Hepatocyte (in vitro differentiated cells): ENCODE data around the gene IL20.
"Not testable (repeated sequence)": the region's sequence is repeated elsewhere in the genome, so short reads cannot be mapped to it uniquely, and the experiment has no call there.

Source experiments
- CTCF ChIP-seq: fragments of 200-600 bp; sonication (generic); IDR thresholded peaks from 2 replicates; pipeline ENCODE4 v1.5.1; 2016; ENCODE audit warnings: antibody characterized with exemption, mild to moderate bottlenecking; ENCODE audit not compliant: poor library complexity
- EZH2 ChIP-seq: fragments of 200-600 bp; sonication (generic); IDR thresholded peaks from 2 replicates; pipeline ENCODE4 v1.6.1; 2016; ENCODE audit warnings: antibody characterized with exemption, mild to moderate bottlenecking, borderline replicate concordance

GRCh38 chr1:206852662-206853061, 12.8 kb upstream of the IL20 start:
- not testable (repeated sequence) for TF ChIP-seq CTCF, EZH2
